ENCODE measurements around the gene CEBPZOS.

GRCh38 chr2:37201766-37202165, 5.5 kb downstream of the CEBPZOS start:
- TF ChIP-seq CTCF (IDR thresholded peaks at IDR 0.05) = no peak
- no peak for TF ChIP-seq POLR2AphosphoS5 (IDR thresholded peaks at IDR 0.05)
- no peak for TF ChIP-seq POLR2A (IDR thresholded peaks at IDR 0.05)

Data from breast epithelium (tissue), 3 donors.